Omental fat pad (tissue), 4 donors: ENCODE results near the gene UBR1. TPM values are rescaled to one million over a fixed set of nuclear protein-coding genes. Genes with fewer than 3 reads are reported as not detected.

Experiments
- ATAC-seq: fragments of 150-250 bp; one replicate; pipeline ENCODE4 v1.9.1; 2016; ENCODE audit warnings: mild to moderate bottlenecking, moderate library complexity; ENCODE audit not compliant: low FRiP score
- DNase-seq: peaks from one replicate; pipeline ENCODE4 v3.0.0-alpha.2; 2019; ENCODE audit warnings: low spot score
- CTCF ChIP-seq, 3 donors: fragments of 450-650 bp; IDR thresholded peaks; one replicate each; pipeline ENCODE4 v1.5.1; 2016 to 2017; ENCODE audit warnings: antibody characterized with exemption in 3 of 3, mild to moderate bottlenecking in 3 of 3, moderate library complexity in 2 of 3
- total RNA-seq, 4 donors: library from RNA; depleted of rRNA; stranded (reverse); fragments of >200 nt; gene quantifications; one replicate each; pipeline ENCODE4 v1.1.0, GENCODE V29; 2016

UBR1 gene
- total RNA-seq, 4 donors from 2014 or later, result 37.3 to 45.7 (median 43.5) TPM

GRCh38 chr15:42940527-42940926, 165.3 kb downstream of the UBR1 start:
- ATAC-seq (no peak), DNase-seq (no peak)
- no peak for TF ChIP-seq CTCF (IDR thresholded peaks at IDR 0.05)

- no peak for DNase-seq
- TF ChIP-seq CTCF (IDR thresholded peaks at IDR 0.05), result no peak
- ATAC-seq, result no peak
These were observed 166.0 kb downstream of the UBR1 start for GRCh38 chr15:42939841-42940240.

- DNase-seq (no peak), ATAC-seq (no peak)
These were observed 168.7 kb downstream of the UBR1 start for GRCh38 chr15:42937143-42937542.

GRCh38 chr15:42933886-42934667, 171.8 kb downstream of the UBR1 start:
- TF ChIP-seq CTCF (IDR thresholded peaks at IDR 0.05), result no peak
- DNase-seq (no peak), ATAC-seq (no peak)

More at GRCh38 chr15:42937143-42937542, 168.7 kb downstream of the UBR1 start:
- no peak for TF ChIP-seq CTCF (IDR thresholded peaks at IDR 0.05)

- ATAC-seq (no peak), DNase-seq (no peak)
- no peak for TF ChIP-seq CTCF (IDR thresholded peaks at IDR 0.05)
These were observed 172.9 kb downstream of the UBR1 start for GRCh38 chr15:42932833-42933515.

- ATAC-seq (no peak), DNase-seq (no peak)
- no peak for TF ChIP-seq CTCF (IDR thresholded peaks at IDR 0.05)
These were observed 173.9 kb downstream of the UBR1 start for GRCh38 chr15:42931702-42932486.
